Thymus (tissue), 11 donors: ENCODE results near the gene RPS18. TPM values are rescaled to one million over a fixed set of nuclear protein-coding genes. Genes with fewer than 3 reads are reported as not detected.

Experiments
- DNase-seq, 9 donors: peaks; one replicate each; pipeline ENCODE4 v3.0.0-alpha.2; 2013; ENCODE audit warnings: low spot score in 9 of 9, low read depth in 6 of 9, missing footprints in 1 of 9
- H3K27ac ChIP-seq, 2 donors: one replicate each; pipeline ENCODE4 v1.5.1; 2013; ENCODE audit warnings: control low read depth in 1 of 2, low read depth in 1 of 2, low read length in 1 of 2, mild to moderate bottlenecking in 1 of 2, moderate library complexity in 1 of 2
- H3K27me3 ChIP-seq, 2 donors: one replicate each; pipeline ENCODE4 v1.5.1; 2013; ENCODE audit warnings: low read length in 1 of 2; ENCODE audit not compliant: control insufficient read depth in 2 of 2, insufficient read depth in 1 of 2
- H3K36me3 ChIP-seq, 2 donors: one replicate each; pipeline ENCODE4 v1.5.1; 2013; ENCODE audit warnings: low read length in 1 of 2, mild to moderate bottlenecking in 1 of 2, moderate library complexity in 1 of 2; ENCODE audit not compliant: control insufficient read depth in 2 of 2, insufficient read depth in 2 of 2
- H3K4me1 ChIP-seq, 2 donors: one replicate each; pipeline ENCODE4 v1.5.1; 2013; ENCODE audit warnings: low read length in 2 of 2; ENCODE audit not compliant: control insufficient read depth in 2 of 2, insufficient read depth in 2 of 2
- H3K4me3 ChIP-seq, 2 donors: one replicate each; pipeline ENCODE4 v1.5.1; 2013; ENCODE audit warnings: low read length in 2 of 2, control low read depth in 1 of 2, mild to moderate bottlenecking in 1 of 2
- H3K9me3 ChIP-seq, 2 donors: one replicate each; pipeline ENCODE4 v1.5.1; 2013; ENCODE audit warnings: low read length in 1 of 2, mild to moderate bottlenecking in 1 of 2; ENCODE audit not compliant: control insufficient read depth in 2 of 2, insufficient read depth in 1 of 2
- WGBS: extraction: QIAGEN DNeasy Blood & Tissue Kit; methylation state at CpG from one replicate; pipeline ENCODE4 v1.1.7; 2013; 5-methylcytosine and 5-hydroxymethylcytosine counted together
- polyA plus RNA-seq: library from polyadenylated mRNA; stranded (reverse); fragments of 200-250 nt; gene quantifications from one replicate; pipeline ENCODE4 v1.2.3, GENCODE V29; 2013
- total RNA-seq: library from RNA; stranded (reverse); fragments of 120-200 nt; gene quantifications from one replicate; pipeline ENCODE4 v1.2.4, GENCODE V29; 2013
- donor health status: healthy.

RPS18 gene
- total and polyA plus RNA-seq, 2 donors = 5,201 to 5,710 TPM

GRCh38 chr6:33241968-33242367 is 29.9 kb upstream of the RPS18 start:
- no peak for DNase-seq
- Histone ChIP-seq H3K27me3 (peaks cover 2 to 33% of the 10 kb centered on the region in 2 donors), H3K4me1 (no peaks in the 10 kb centered on the region), H3K36me3 (no peaks in the 10 kb centered on the region), H3K9me3 (no peaks in the 10 kb centered on the region), H3K4me3 (no peak overlapping the region), H3K27ac (no peak overlapping the region)
- WGBS = 71% methylated on average over 3 of the region's 3 CpGs

DNA sequence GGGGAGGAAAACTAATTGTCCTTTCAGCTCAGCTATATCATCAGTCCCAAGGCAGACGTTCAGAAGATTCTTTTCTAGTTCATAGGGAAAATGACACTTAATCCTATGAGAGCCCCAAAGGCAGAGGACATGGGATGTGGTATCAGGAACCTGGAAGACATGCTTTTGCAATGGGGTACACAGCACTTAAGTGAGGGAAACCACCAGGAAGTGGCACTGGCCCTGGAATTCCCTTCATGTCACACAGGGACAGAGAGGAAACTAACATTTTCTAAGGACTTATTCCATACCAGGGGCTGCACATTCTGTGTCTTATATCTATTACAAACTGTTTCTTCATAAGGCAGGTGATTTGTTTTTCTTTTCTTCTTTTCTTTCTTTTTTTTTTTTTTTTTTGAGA is 28.4 kb upstream of the RPS18 start:
- no peak for DNase-seq
- 76% methylated on average over 1 of the region's 1 CpG for WGBS
- H3K4me3 ChIP-seq = no peak overlapping the region
- peaks cover 2 to 42% of the 10 kb centered on the region in 2 donors for H3K27me3 ChIP-seq
- H3K4me1 ChIP-seq = peaks cover 0 to 6% of the 10 kb centered on the region in 2 donors
- H3K9me3 ChIP-seq = no peaks in the 10 kb centered on the region
- H3K36me3 ChIP-seq = no peaks in the 10 kb centered on the region
- H3K27ac ChIP-seq = no peak overlapping the region

DNA sequence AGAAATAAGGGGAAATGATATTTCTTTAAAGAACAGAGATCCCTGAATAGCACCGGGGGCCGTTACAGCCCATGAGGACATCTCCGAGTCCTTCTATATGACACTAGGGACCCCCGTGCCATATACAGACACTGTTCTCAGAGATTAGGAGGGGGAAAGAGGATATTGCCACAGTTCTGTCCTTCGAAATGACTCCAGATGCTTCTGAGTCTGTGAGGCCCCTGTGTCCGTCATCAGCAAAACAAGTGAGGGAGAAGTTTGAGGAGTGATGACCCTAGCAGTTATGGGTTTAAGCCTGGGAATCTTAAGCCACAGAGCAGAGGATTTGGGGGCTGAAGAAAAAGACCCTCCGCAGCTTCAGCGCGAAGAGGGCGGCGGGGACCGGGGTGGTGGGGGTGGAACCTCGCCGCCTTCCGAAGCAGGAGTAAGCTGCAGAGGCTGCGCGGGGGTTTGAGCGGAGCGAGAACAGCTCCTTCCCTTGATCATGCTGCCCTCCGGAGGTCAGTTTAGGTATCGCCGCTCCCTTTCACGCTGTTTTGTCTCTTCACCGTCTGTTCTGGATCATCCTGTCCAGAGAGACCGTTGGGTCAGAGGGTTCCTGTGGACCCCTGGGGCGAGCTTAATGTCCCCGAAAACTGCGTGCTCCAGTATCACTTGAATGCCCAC is 23.8 kb upstream of the RPS18 start:
- Histone ChIP-seq H3K4me3 (peak overlapping the region; percentile 56 to 61), H3K36me3 (peaks cover 13 to 16% of the 10 kb centered on the region in 2 donors), H3K27me3 (peaks cover 2 to 31% of the 10 kb centered on the region in 2 donors), H3K27ac (peak overlapping the region; percentile 77 to 98), H3K4me1 (peaks cover 9 to 24% of the 10 kb centered on the region in 2 donors), H3K9me3 (no peaks in the 10 kb centered on the region)
- WGBS = 2% methylated on average over 28 of the region's 28 CpGs
- peak; percentile 81 to 97 (median 93) for DNase-seq

- no peaks in the 10 kb centered on the region for H3K9me3 ChIP-seq
Measured at GRCh38 chr6:33248643-33248931, 23.3 kb upstream of the RPS18 start.

GRCh38 chr6:33248932-33249731 is 22.7 kb upstream of the RPS18 start:
- H3K36me3 ChIP-seq = peaks cover 15 to 16% of the 10 kb centered on the region in 2 donors
- H3K4me3 ChIP-seq = peak overlapping the region; percentile 56 to 61
- no peaks in the 10 kb centered on the region for H3K9me3 ChIP-seq
- H3K4me1 ChIP-seq = peaks cover 9 to 24% of the 10 kb centered on the region in 2 donors
- peaks cover 2 to 26% of the 10 kb centered on the region in 2 donors for H3K27me3 ChIP-seq
- H3K27ac ChIP-seq = peak overlapping the region; percentile 84 to 98
- DNase-seq = peak; percentile 88 to 99 (median 95)
- WGBS = under 1% methylated on average over 58 of the region's 58 CpGs

More at GRCh38 chr6:33248643-33248931, 23.3 kb upstream of the RPS18 start:
- peaks cover 14 to 16% of the 10 kb centered on the region in 2 donors for H3K36me3 ChIP-seq
- WGBS = under 1% methylated on average over 18 of the region's 18 CpGs
- DNase-seq = no peak
- H3K27me3 ChIP-seq = peaks cover 2 to 29% of the 10 kb centered on the region in 2 donors
- H3K4me3 ChIP-seq = peak overlapping the region; percentile 56 to 61
- peaks cover 9 to 24% of the 10 kb centered on the region in 2 donors for H3K4me1 ChIP-seq
- H3K27ac ChIP-seq = peak overlapping the region; percentile 77 to 98

DNA sequence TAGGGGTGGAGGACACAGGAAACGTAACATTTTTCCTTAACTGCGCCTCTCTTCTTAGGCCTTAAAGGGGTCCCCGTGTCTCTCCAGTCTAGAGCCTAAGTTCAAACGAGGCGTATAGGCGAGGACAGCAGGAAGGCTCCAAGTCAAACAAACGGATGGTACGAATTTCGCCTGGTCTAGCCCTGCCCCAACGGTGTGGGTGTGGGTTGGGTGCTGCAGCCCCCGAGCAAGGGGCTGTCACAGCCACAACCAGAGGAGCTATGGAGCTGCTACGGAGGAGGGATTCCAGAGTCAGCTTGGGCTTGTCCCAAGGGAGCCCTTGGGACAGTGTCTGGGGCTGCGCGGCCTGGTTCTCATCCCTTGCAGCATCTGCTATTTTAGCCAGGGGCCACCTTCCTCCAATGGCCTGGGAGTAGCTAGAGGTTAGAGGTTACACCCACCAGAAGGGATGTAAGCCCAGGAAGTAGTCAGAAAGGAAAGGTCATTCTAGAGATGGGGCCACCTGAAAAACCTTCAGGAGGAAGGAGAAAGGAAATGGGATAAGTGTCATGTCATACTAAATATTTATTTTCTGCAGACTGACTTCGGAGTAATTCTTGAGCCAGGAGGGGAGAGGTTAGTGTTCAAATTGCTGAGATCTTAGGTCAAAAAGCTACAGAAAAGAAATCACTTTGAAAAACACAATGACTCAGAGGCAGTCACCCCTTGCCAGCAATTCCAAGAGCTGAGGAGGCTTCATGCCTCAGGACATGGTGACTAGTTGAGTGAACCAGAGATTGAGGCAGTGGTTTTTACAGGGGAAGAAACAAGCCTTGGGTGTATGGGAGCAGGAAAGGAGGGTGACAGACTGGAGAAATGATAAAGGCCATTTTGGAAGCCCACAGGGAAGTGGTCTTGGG is 21.9 kb upstream of the RPS18 start:
- Histone ChIP-seq H3K36me3 (peaks cover 16 to 19% of the 10 kb centered on the region in 2 donors), H3K4me3 (peak overlapping the region; percentile 56 to 61), H3K9me3 (no peaks in the 10 kb centered on the region), H3K4me1 (peaks cover 9 to 24% of the 10 kb centered on the region in 2 donors), H3K27ac (peak overlapping the region; percentile 84 to 98), H3K27me3 (peaks cover 2 to 26% of the 10 kb centered on the region in 2 donors)
- WGBS = 26% methylated on average over 15 of the region's 15 CpGs
- DNase-seq = no peak

- 98% methylated on average over 13 of the region's 13 CpGs for WGBS
- peaks cover 9 to 24% of the 10 kb centered on the region in 2 donors for H3K4me1 ChIP-seq
- H3K27me3 ChIP-seq = peaks cover 2 to 20% of the 10 kb centered on the region in 2 donors
Measured at GRCh38 chr6:33250731-33251130, 21.1 kb upstream of the RPS18 start.

GRCh38 chr6:33251395-33252012 is 20.4 kb upstream of the RPS18 start:
- Histone ChIP-seq H3K36me3 (peaks cover 16 to 22% of the 10 kb centered on the region in 2 donors), H3K4me1 (peaks cover 9 to 24% of the 10 kb centered on the region in 2 donors), H3K4me3 (no peak overlapping the region), H3K9me3 (no peaks in the 10 kb centered on the region), H3K27ac (no peak overlapping the region), H3K27me3 (peaks cover 2 to 16% of the 10 kb centered on the region in 2 donors)
- WGBS = 90% methylated on average over 6 of the region's 6 CpGs
- no peak for DNase-seq

More at GRCh38 chr6:33250731-33251130, 21.1 kb upstream of the RPS18 start:
- no peak for DNase-seq
- peaks cover 16 to 22% of the 10 kb centered on the region in 2 donors for H3K36me3 ChIP-seq
- H3K9me3 ChIP-seq = no peaks in the 10 kb centered on the region
- H3K4me3 ChIP-seq = no peak overlapping the region
- no peak overlapping the region for H3K27ac ChIP-seq
